Measurements from ENCODE around the gene NISCH.

GRCh38 chr3:52537165-52537620 lies 81.8 kb downstream of the NISCH start:
- TF ChIP-seq EZH2phosphoT487 (IDR thresholded peaks at IDR 0.05; ENCODE audit: borderline replicate concordance, low read length): no peak
- TF ChIP-seq EZH2 (IDR thresholded peaks at IDR 0.05; ENCODE audit: low read length, unreplicated experiment): no peak

Measured in PC-3 (cell line).